ENCODE data around the gene FGF14. TPM values are rescaled to one million over a fixed set of nuclear protein-coding genes. Genes with fewer than 3 reads are reported as not detected.

Gene FGF14
- total and polyA plus RNA-seq, 9 donors: 0.06 to 4.8 (median 0.60) TPM; not detected in 2

- intact Hi-C loops (cut with DNase I): no loop called here
- 92 to 93% (median 93%) methylated on average over 6 of the region's 6 CpGs for WGBS, 3 donors
- no peaks in the 10 kb centered on the region for H3K9me3 ChIP-seq
- H3K27me3 ChIP-seq: no peaks in the 10 kb centered on the region
- H3K4me3 ChIP-seq: no peak overlapping the region
- no peak overlapping the region for H3K27ac ChIP-seq
- H3K4me1 ChIP-seq (ENCODE audit: insufficient read depth): no peaks in the 10 kb centered on the region
- DNase-seq: no peak
- H3K36me3 ChIP-seq: no peaks in the 10 kb centered on the region
- TF ChIP-seq EP300 (IDR thresholded peaks at IDR 0.05): no peak
- no peak for TF ChIP-seq CTCF (IDR thresholded peaks at IDR 0.05)
- TF ChIP-seq POLR2A (IDR thresholded peaks at IDR 0.05): no peak
These were observed 691.9 kb downstream of the FGF14 start for GRCh38 chr13:101709952-101710351.

- no peaks in the 10 kb centered on the region for H3K4me1 ChIP-seq (ENCODE audit: insufficient read depth)
- no peaks in the 10 kb centered on the region for H3K9me3 ChIP-seq
- no peaks in the 10 kb centered on the region for H3K36me3 ChIP-seq
- WGBS, 3 donors: 81 to 84% (median 81%) methylated on average over 1 of the region's 1 CpG
- no peak overlapping the region for H3K27ac ChIP-seq
- TF ChIP-seq CTCF (IDR thresholded peaks at IDR 0.05): no peak
- TF ChIP-seq EP300 (IDR thresholded peaks at IDR 0.05): no peak
- no peak for TF ChIP-seq POLR2A (IDR thresholded peaks at IDR 0.05)
- H3K4me3 ChIP-seq: no peak overlapping the region
- DNase-seq: no peak
- H3K27me3 ChIP-seq: no peaks in the 10 kb centered on the region
- intact Hi-C loops (cut with DNase I): no loop called here
These were observed 693.7 kb downstream of the FGF14 start for GRCh38 chr13:101708115-101708514.

- no peak overlapping the region for H3K27ac ChIP-seq
These were observed 694.2 kb downstream of the FGF14 start for GRCh38 chr13:101707659-101708058.

GRCh38 chr13:101706651-101707050 is 695.2 kb downstream of the FGF14 start:
- 67 to 77% (median 69%) methylated on average over 6 of the region's 6 CpGs for WGBS, 3 donors
- DNase-seq: no peak

More at GRCh38 chr13:101707659-101708058, 694.2 kb downstream of the FGF14 start:
- Histone ChIP-seq H3K4me1 (ENCODE audit: insufficient read depth) (no peaks in the 10 kb centered on the region), H3K27me3 (no peaks in the 10 kb centered on the region), H3K4me3 (no peak overlapping the region), H3K36me3 (no peaks in the 10 kb centered on the region), H3K9me3 (no peaks in the 10 kb centered on the region)
- no peak for DNase-seq
- no peak for TF ChIP-seq CTCF (IDR thresholded peaks at IDR 0.05)
- TF ChIP-seq EP300 (IDR thresholded peaks at IDR 0.05): no peak
- no peak for TF ChIP-seq POLR2A (IDR thresholded peaks at IDR 0.05)
- 80 to 85% (median 80%) methylated on average over 2 of the region's 2 CpGs for WGBS, 3 donors
- intact Hi-C loops (cut with DNase I): no loop called here

More at GRCh38 chr13:101706651-101707050, 695.2 kb downstream of the FGF14 start:
- no peak overlapping the region for H3K4me3 ChIP-seq
- H3K9me3 ChIP-seq: no peaks in the 10 kb centered on the region
- H3K4me1 ChIP-seq (ENCODE audit: insufficient read depth): no peaks in the 10 kb centered on the region
- no peak overlapping the region for H3K27ac ChIP-seq
- no peaks in the 10 kb centered on the region for H3K36me3 ChIP-seq
- intact Hi-C loops (cut with DNase I): no loop called here
- H3K27me3 ChIP-seq: no peaks in the 10 kb centered on the region
- TF ChIP-seq EP300 (IDR thresholded peaks at IDR 0.05): no peak
- no peak for TF ChIP-seq CTCF (IDR thresholded peaks at IDR 0.05)
- no peak for TF ChIP-seq POLR2A (IDR thresholded peaks at IDR 0.05)
